H54 (cell line): ENCODE measurements around the gene MAB21L3.

Experiments
- DNase-seq: peaks from one replicate; pipeline ENCODE4 v3.0.0; 2011; ENCODE audit warnings: low spot score, mixed read lengths; ENCODE audit not compliant: insufficient read length
- FAIRE-seq: peaks from 3 replicates; lab custom pipeline; 2011; peaks lifted over from hg19 to GRCh38; lab: Jason Lieb, UNC
- POLR2A ChIP-seq: IDR thresholded peaks from 2 replicates; pipeline ENCODE4 v1.6.1; 2011; ENCODE audit warnings: low read depth, mild to moderate bottlenecking, low read length

MAB21L3 gene

DNA sequence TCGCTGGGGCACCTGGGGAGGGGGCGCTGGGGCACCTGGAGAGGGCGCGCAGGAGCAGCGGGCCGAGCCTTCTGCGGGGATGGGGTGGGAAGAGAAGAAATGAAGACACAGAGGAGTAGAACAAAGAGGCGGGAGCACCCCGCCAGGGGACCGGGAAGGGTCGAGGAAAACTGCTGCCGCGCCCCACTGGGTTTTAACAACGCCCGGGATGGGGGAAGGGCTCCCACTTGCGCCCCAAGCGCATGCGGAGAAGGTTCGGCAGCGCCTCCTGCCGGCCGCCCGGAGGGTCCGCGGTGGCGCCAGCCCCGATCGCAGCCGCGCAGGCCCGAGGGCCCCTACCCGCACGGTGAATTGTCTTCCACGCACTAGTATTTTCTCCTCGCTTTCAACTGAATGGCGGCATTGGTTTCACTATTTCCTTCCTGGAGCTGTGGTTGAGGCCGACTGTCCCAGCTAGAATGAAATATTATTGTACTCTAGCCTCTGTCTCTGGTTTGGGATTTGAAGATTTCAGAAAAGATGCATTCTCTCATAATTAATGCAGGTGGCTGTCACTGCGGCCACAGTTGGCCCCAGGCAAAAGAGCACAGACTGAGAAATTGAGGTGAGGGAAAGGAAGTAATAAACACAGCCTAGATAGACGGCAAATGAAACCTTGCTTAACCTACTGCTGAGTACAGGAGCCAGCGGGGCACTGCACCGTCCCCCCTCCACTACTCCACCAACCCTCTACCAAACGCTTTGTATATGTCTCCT is 57.3 kb downstream of the MAB21L3 start:
- TF ChIP-seq POLR2A, result no peak
- FAIRE-seq (no peak), DNase-seq (peak; percentile 35)

DNA sequence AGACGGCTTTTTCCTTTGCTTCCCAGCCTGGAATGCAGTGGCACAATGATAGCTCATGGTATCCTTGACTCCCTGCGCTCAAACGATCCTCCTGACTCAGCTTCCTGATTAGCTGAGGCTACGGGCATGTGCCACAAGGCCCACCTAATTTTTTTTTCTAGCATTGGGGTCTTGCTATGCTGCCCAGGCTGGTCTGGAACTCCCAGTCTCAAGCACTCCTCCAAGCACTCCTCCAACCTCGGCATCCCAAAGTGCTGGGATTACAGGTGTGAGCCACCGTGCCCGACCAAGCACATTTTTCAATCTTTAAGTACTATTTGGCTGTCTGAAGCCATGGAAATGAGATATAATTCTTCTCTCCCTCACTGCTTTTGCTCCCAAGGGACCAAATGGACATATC is 58.7 kb downstream of the MAB21L3 start:
- no peak for FAIRE-seq
- no peak for DNase-seq
- TF ChIP-seq POLR2A, result no peak

DNA sequence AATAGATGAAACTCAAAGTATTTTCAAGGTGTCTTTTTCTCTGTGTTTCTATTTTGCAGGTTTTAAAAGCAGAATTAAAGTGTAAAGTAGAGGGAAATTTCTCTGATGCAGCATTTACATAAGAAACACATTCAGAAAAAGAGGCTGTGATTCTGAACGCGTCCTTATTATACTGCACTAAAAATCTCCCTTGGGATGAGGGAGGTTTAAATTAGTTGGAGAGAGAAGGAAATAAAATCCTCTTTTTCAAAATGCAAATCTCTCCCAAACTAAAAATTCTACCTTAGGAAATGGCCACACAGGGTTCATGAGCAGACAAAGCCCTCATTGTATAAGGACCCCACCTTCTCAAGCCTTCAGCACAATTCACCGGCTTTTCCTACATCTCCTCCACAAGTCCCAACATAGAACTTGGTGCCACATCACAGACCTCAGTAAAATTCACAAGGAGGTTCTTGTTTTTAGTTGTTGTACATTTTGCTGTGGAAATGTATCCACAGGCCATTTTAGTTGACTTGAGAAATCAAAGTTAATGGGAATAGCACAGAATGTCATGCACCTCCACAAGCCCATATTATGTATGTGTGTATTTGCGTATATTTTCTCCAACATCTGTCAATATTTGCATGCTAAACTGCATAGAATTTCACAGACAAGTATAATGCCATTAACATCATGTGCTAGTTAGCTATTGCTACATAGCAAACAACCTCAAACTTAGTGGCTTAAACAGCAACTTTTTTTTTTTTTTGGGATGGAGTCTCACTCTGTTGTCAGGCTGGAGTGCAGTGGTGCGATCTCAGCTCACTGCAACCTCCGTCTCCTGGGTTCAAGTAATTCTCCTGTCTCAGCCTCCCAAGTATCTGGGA is 59.8 kb downstream of the MAB21L3 start:
- DNase-seq, result no peak
- no peak for TF ChIP-seq POLR2A
- no peak for FAIRE-seq

DNA sequence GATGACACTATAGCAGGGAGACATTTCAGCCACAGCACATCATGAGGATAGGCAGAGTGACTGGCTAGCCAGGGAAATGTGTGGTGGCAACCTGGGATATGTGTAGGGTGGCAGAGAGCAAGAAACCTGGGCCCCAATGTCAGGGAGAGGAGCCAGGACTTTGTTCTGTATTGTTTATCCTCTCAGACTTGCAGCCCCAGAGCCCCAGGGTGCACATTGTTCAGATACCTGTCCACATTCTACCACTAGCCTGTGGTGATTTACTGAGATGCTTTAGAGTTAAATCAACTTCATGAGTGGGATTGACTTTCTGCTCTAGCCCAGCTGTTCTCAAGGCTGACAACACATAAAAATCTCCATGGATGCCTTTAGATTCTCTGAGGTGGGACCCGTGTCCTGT is 61.5 kb downstream of the MAB21L3 start:
- DNase-seq (no peak), FAIRE-seq (no peak)
- no peak for TF ChIP-seq POLR2A

DNA sequence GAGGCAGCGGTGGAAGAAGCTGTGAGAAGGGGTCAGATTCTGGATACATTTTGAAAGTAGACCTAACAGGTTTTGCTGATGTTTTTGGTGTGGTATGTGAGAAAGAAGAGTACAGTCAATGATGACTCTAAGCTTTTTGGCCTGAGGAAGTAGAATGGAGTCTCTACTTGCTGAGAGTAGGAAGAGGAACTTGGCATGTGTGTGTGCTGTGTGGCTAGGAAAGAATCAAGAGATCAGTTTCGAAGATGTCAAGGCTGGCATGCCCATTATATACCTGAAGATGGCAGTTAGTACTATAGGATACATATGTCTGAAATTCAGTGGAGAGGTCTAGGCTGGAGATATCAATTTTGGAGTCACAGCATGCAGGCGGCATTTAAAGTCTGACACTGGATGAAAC is 64.4 kb downstream of the MAB21L3 start:
- no peak for FAIRE-seq
- no peak for TF ChIP-seq POLR2A

DNA sequence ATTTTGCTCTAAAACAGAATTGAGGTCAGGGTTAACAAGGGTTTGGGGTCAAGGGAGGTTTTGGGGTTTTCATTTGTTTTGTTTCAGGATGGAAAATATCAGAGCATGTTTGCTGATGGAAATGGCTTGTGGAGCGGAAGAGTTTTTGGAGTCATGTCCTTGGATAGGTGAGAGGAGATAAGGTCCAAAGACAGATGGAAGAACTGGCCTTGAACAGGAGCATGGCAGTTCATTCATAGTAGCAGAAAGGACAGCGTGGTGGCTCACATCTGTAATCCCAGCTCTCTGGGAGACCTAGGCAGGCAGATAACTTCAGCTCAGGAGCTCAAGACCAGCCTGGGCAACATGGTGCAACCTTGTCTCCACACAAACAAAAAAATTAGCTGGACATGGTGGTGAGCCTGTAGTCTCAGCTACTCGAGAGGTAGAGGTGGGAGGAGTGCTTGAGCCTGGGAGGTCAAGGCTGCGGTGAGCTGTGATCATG is 65.1 kb downstream of the MAB21L3 start:
- TF ChIP-seq POLR2A, result no peak
- FAIRE-seq (no peak), DNase-seq (no peak)

More for the DNA sequence above, 64.4 kb downstream of the MAB21L3 start:
- no peak for DNase-seq

DNA sequence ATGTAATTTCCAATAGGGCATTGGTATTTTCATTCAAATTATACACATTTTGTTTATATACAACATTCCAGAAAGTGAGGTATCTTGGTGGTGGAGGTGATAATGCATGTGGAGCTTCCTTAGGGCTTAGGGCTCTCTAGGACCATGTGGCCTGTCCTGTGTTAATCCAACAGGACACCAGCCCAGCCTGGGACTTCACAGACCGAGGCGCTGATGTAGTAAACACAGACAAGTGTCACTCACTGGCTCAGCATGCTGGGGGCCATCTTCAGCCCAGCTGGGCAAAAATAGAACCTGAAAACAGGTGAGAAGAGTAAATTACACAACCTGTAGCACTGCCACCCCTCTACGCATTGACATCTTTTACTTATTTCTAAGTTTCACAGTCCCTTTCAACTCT is 66.7 kb downstream of the MAB21L3 start:
- FAIRE-seq, result no peak
- TF ChIP-seq POLR2A, result no peak

DNA sequence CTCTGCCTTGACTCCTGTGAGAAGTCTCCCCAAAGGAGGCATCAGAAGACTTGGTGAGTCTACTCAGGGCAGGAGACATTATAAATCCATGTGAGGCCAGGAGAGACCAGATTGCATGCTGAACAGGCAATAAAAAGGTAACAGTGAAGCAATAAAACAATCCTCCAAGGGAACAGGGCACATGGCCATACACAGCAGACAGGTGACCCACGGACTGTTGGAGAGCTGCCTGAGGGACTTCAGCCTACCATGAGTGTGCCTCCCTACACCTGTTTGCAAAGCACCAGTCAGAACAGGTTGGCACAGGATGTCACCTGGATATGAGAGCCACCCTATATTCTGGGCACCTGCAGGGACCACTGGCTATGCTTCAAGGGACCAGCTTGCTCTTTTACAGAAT is 67.6 kb downstream of the MAB21L3 start:
- TF ChIP-seq POLR2A, result no peak
- no peak for FAIRE-seq
- no peak for DNase-seq

More for the DNA sequence above, 66.7 kb downstream of the MAB21L3 start:
- DNase-seq, result no peak

DNA sequence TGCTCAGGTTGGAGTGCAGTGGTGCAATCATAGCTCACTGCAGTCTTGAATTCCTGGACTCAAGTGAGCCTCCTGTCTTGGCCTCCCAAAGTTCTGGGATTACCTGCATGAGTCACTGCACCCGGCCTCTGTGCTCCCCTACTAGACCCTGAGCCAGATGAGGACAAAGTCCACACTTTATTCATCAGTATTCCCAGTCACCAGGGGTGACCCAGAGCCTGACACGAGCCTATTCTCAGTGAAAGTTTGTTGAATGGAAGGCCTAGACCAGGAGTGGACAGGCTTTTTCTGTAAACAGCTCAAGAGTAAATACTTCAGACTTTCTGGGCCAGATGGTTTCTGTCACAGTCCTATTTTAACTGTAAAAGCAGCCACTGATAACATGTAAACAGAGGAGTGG is 68.2 kb downstream of the MAB21L3 start:
- DNase-seq (no peak), FAIRE-seq (no peak)
- no peak for TF ChIP-seq POLR2A

DNA sequence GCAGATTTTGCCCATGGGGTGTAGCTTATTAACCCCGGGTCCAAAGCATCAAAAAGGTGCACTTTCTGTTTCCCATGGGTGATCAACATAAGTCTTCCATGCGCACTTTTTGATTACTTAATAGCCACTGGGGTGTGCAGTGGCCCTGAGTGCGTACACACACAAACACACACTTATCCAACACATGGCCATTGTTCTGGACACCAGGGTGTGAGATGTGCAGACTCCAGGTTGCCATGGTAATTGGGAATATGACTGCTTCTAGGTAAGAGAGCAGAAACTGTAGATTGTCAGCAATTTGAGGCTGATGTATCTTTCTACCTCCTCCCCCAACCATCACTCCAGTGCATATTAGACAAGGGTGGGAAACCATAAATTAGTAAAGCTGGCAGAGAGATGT is 68.8 kb downstream of the MAB21L3 start:
- no peak for TF ChIP-seq POLR2A
- FAIRE-seq (no peak), DNase-seq (no peak)

DNA sequence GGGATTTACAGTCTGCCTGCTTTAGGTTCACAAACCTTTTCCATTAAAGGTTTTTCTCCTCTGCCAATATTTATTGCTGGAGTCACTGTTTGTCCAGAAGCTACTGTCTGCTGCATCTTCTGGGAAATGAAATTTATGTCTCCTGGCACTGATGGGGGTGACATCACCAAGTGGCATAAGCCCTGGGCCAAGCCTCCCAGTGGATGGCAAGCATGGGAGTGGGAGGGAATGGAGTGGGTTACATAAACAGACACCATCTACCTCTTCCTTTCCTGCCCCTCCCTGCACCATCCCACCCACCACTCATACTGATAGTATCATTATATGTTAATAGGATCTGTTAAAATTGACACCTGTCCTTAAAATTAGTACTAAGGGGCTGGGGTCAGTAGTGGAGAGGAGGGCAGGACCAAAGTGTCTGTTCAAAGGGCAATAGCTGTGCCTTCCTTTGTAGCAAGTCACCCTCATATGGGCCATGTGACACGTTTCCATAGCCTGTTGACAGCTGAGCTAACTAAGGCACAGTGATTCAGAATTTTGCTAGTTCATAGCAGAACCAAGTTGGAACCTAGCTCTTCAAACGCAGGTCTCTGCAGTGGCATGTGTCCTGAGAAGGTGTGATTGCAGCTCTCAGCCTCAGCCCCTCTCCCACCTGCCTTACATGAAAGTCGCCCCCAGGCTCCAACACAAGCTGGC is 71.0 kb downstream of the MAB21L3 start:
- no peak for TF ChIP-seq POLR2A
- FAIRE-seq (no peak), DNase-seq (no peak)
